Germinal center (tissue), 1 donor: ENCODE data around the gene SCRG1.

ENCODE experiments used
- DNase-seq: peaks from one replicate; pipeline ENCODE4 v3.0.0; 2012; ENCODE audit warnings: mixed read lengths, low spot score

Gene SCRG1

GRCh38 chr4:173411106-173411693, 12.3 kb upstream of the SCRG1 start:
- no peak for DNase-seq

DNA sequence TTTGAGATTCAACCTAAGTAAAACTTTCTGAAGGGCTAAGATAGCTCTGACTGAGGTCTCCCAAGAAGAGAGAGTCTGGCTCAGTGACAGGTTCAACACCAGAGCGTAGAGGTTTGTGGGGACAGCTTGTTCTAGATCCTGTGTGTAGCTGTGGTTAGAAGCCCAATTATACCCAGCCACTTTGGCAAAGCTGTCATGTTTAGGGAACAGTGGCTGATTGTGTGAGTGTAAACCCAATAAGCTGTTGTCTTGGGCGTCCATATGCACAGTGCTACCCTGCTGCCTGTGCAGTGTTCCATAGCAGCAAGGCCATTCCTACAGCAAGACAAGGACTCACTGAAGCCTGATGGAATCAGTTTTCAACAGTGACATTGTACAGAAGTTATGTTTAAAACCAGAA, 11.2 kb upstream of the SCRG1 start:
- no peak for DNase-seq

DNA sequence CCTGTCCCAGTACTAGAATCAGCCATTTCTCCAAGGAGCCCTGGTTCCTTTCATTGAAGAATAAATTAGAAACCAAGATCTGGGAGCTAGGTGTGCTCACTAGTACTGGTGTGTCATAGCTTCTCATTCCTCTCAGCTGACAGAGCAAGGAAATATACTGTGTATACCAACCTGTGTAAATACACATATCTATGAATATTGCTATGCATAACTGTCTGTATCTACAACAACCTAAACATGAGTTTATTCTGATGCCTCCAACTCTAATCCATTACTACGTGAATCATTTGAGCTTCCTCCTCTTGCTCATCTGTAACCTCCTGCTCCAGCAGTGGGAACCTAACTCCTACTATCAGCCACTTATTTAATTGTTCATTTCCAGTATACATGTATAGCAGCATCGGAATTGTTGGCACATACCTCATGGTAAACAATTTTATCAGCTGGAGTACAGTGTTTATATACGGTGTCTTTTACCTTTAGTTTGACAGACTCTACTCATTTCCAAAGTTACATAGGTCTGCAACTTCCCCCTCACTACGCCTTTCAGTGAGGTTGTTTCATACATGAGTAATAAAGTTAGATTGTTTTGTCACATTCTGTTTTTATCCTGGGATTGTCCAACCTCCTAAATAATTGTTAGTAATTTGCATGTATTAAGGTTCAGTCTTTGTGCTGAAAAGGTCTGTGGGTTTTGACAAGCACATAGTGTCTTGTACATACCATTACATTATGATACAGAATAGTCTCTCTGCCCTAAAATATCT, 7.1 kb upstream of the SCRG1 start:
- DNase-seq, result no peak

DNA sequence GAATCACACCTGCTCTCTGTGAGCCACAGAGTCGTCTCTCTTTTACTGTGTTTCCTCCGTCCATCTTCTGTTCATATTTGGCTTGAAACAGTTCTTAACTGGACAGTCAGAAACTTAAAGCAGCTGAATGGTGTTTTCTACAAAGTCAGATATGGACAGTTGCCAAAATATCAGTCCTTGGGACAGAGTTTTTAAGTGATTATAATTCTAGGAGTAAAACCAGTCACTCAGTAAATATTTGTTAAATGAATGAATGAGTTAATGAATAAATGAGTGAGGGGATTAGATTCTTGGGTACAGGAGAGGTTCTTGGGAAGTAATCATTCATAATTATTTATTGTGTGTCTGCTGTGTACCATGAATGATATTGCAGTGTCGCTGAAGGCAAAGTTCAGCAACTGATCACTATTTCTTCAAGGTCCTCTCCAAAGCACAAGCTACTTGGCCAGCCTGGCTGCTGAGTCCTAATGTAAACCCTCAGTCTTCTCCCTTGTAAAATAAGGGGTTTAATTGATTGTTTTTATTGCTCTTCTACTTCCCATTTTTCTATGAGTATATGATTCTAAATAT, 5.5 kb upstream of the SCRG1 start:
- DNase-seq, result no peak

GRCh38 chr4:173403051-173403450, 4.1 kb upstream of the SCRG1 start:
- DNase-seq, result no peak

DNA sequence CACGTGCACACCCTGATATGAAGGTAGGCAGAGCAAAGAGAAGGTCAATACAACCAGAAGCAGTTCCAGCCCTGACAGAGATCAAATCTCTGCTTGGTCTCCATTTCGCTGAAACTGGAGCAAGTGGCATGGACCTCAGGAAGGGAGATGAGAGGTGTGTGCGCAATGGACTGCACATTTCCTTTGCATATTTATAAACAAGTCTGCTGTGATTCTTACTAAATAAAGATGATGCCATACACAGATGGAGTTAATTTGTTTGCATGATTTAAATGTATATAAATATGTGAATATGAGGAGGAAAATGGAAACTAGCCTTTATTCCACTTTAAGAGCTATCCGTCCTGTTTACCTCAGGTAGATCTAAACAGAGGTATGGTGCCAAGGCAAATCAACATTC, 2.1 kb upstream of the SCRG1 start:
- DNase-seq, result no peak

GRCh38 chr4:173398220-173398619, 696 bp downstream of the SCRG1 start:
- no peak for DNase-seq

GRCh38 chr4:173397604-173398003, 1.3 kb downstream of the SCRG1 start:
- no peak for DNase-seq

GRCh38 chr4:173391701-173392100, 7.2 kb downstream of the SCRG1 start:
- no peak for DNase-seq

- DNase-seq, result no peak
Observed at GRCh38 chr4:173386751-173387150, 12.2 kb downstream of the SCRG1 start.

DNA sequence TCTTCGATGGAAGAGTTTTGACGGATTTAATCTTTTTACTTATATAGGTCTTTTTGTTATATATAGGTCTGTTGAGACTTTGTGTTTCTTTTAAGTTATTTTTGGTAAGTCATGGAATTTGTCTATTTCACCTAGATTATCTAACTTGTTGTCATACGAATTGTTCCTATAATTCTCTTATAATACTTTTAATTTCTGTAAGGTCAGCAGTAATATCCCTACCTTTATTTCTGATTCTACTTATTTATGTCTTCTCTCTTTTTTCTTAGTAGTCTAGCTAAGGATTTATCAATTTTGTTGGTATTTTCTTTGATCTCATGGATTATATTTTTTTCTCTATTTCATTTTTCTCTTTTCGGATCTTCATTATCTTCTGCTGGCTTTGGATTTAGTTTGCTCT, 16.6 kb downstream of the SCRG1 start:
- DNase-seq, result no peak

GRCh38 chr4:173381610-173382009, 17.3 kb downstream of the SCRG1 start:
- DNase-seq, result no peak

- no peak for DNase-seq
Observed at GRCh38 chr4:173380987-173381386, 17.9 kb downstream of the SCRG1 start.

DNA sequence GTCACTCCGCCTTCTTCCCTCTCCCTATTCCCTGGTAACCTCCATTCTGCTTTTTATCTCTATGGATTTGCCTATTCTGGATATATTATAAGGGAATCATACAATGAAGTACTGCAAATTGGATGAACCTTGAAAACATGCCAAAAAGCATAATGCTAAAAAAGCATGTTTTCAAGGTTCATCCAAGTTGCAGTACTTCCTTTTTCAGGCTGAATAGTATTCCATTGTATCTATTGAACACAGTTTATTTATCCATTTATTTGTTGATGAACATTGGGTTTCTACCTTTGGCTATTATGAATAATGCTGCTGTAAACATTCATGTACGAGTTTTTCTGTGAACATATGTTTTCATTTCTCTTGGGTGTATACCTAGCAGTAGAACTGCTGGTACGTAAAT, 19.0 kb downstream of the SCRG1 start:
- no peak for DNase-seq

DNA sequence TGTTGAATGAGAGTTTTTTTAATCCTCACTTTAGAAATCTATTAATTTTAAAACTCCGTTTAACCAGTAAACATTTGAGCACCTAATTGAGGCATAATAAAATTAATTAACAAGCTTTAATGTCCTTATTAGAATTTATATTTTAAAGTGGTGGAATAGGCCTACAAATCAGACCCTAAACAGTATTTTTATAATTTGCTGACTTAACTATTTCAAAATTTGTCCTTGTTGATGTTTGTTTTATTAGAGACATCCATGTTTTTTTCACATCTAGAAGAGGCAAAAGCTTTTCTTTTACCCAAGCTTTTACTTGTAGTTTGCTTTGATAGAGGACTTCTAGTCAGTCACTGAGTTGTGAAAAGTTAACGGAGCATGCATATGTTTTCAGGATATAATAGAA, 24.3 kb downstream of the SCRG1 start:
- DNase-seq, result no peak

GRCh38 chr4:173371292-173372192, 27.4 kb downstream of the SCRG1 start:
- peak; percentile 52 for DNase-seq

- peak; percentile 96 for DNase-seq
Observed at GRCh38 chr4:173370477-173371291, 28.2 kb downstream of the SCRG1 start, which contains the start of gene SAP30. TSS of gene SAP30 (plus strand) at chr4:173370954. CDS start at chr4:173371183, 229 bp downstream.

GRCh38 chr4:173370130-173370476, 28.8 kb downstream of the SCRG1 start:
- peak; percentile 69 for DNase-seq

GRCh38 chr4:173367946-173368345, 31.0 kb downstream of the SCRG1 start:
- DNase-seq, result no peak

DNA sequence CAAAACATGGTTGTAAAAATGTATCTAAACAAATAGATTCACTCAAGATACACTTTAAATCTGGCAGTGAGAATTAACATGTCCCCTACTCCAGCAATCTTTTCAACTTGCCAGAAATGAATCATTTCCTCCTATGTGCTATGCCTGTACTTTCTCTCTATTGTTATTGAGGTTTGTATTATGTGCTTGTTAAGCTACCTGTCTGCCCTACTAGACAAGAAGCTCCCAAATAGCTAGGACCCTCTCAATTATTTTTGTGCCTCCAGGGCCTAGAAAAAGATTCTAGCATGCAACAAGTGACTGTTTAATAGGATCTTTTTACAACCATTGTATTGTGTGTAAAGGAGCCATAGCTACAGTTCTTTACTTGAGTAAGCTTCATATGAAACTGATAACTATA, 31.6 kb downstream of the SCRG1 start:
- DNase-seq, result no peak

GRCh38 chr4:173365359-173365996, 33.4 kb downstream of the SCRG1 start:
- no peak for DNase-seq
